ENCODE measurements around the gene SGTA.

The SGTA gene

GRCh38 chr19:2809387-2810140 is 26.5 kb upstream of the SGTA start:
- no peak for DNase-seq

GRCh38 chr19:2808129-2808941 is 25.3 kb upstream of the SGTA start:
- no peak for DNase-seq

- no peak for DNase-seq
These were observed 24.5 kb upstream of the SGTA start for GRCh38 chr19:2807379-2808128.

GRCh38 chr19:2806736-2807378 is 23.8 kb upstream of the SGTA start:
- DNase-seq, result no peak

GRCh38 chr19:2805991-2806649 is 23.0 kb upstream of the SGTA start:
- DNase-seq, result no peak

- no peak for DNase-seq
These were observed 22.3 kb upstream of the SGTA start for GRCh38 chr19:2805261-2805900.

GRCh38 chr19:2804156-2805004 is 21.3 kb upstream of the SGTA start:
- DNase-seq, result no peak

- no peak for DNase-seq
These were observed 20.5 kb upstream of the SGTA start for GRCh38 chr19:2803486-2804155.

GRCh38 chr19:2802826-2803225 is 19.8 kb upstream of the SGTA start:
- no peak for DNase-seq

- DNase-seq, result no peak
These were observed 17.4 kb upstream of the SGTA start for GRCh38 chr19:2800506-2800905.

GRCh38 chr19:2799273-2800020 is 16.4 kb upstream of the SGTA start:
- no peak for DNase-seq

- DNase-seq, result no peak
These were observed 15.7 kb upstream of the SGTA start for GRCh38 chr19:2798733-2799132.

- DNase-seq, result no peak
These were observed 15.1 kb upstream of the SGTA start for GRCh38 chr19:2798158-2798685.

- no peak for DNase-seq
These were observed 14.2 kb upstream of the SGTA start for GRCh38 chr19:2797280-2797679.

GRCh38 chr19:2796659-2797266 is 13.7 kb upstream of the SGTA start:
- DNase-seq, result no peak

- DNase-seq, result no peak
These were observed 13.0 kb upstream of the SGTA start for GRCh38 chr19:2795827-2796658.

- DNase-seq, result no peak
These were observed 10.5 kb upstream of the SGTA start for GRCh38 chr19:2793577-2793976.

GRCh38 chr19:2793126-2793525 is 10.1 kb upstream of the SGTA start:
- no peak for DNase-seq

Data from GOT3 (cell line).